Effector memory CD4-positive, alpha-beta T cell (primary cell): Measurements from ENCODE around the gene AURKAIP1.

ENCODE experiments used
- DNase-seq, 3 donors: peaks; one replicate each; pipeline ENCODE4 v3.0.0-alpha.2; 2020
- H3K27ac ChIP-seq: 2 replicates; pipeline ENCODE4 v1.7.0; 2013; ENCODE audit warnings: mild to moderate bottlenecking, low read length, moderate library complexity; ENCODE audit not compliant: insufficient read depth, poor library complexity, severe bottlenecking
- H3K27me3 ChIP-seq: replicated peaks from 2 replicates; pipeline ENCODE4 v1.7.0; 2013; ENCODE audit warnings: mild to moderate bottlenecking, low read length; ENCODE audit not compliant: insufficient read depth, control insufficient read depth, poor library complexity, severe bottlenecking
- H3K36me3 ChIP-seq: 2 replicates; pipeline ENCODE4 v1.7.0; 2013; ENCODE audit warnings: mild to moderate bottlenecking, low read length, moderate library complexity; ENCODE audit not compliant: control insufficient read depth, insufficient read depth
- H3K4me1 ChIP-seq: 2 replicates; pipeline ENCODE4 v1.7.0; 2013; ENCODE audit warnings: low read length, mild to moderate bottlenecking; ENCODE audit not compliant: control insufficient read depth, insufficient read depth, poor library complexity, severe bottlenecking
- H3K4me3 ChIP-seq: 2 replicates; pipeline ENCODE4 v1.7.0; 2013; ENCODE audit warnings: low read length, low read depth, mild to moderate bottlenecking; ENCODE audit not compliant: insufficient read depth, poor library complexity, severe bottlenecking
- H3K9me3 ChIP-seq: 2 replicates; pipeline ENCODE4 v1.7.0; 2013; ENCODE audit warnings: mild to moderate bottlenecking, low read length, moderate library complexity; ENCODE audit not compliant: control insufficient read depth

The AURKAIP1 gene

DNA sequence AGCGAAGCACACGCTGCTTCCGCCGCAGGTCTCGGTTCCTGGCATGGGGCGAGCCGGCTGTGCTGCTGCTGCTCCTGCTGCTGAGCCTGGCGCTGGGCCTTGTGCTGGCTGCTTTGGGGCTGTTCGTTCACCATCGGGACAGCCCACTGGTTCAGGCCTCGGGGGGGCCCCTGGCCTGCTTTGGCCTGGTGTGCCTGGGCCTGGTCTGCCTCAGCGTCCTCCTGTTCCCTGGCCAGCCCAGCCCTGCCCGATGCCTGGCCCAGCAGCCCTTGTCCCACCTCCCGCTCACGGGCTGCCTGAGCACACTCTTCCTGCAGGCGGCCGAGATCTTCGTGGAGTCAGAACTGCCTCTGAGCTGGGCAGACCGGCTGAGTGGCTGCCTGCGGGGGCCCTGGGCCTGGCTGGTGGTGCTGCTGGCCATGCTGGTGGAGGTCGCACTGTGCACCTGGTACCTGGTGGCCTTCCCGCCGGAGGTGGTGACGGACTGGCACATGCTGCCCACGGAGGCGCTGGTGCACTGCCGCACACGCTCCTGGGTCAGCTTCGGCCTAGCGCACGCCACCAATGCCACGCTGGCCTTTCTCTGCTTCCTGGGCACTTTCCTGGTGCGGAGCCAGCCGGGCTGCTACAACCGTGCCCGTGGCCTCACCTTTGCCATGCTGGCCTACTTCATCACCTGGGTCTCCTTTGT, 41.3 kb downstream of the AURKAIP1 start:
- Histone ChIP-seq H3K4me3 (no peak overlapping the region), H3K36me3 (peaks cover 3% of the 10 kb centered on the region), H3K27me3 (no peaks in the 10 kb centered on the region), H3K27ac (no peak overlapping the region), H3K9me3 (no peaks in the 10 kb centered on the region), H3K4me1 (peaks cover 3% of the 10 kb centered on the region)
- DNase-seq = no peak

GRCh38 chr1:1332774-1333480, 42.1 kb downstream of the AURKAIP1 start:
- no peak overlapping the region for H3K4me3 ChIP-seq
- peaks cover 10% of the 10 kb centered on the region for H3K36me3 ChIP-seq
- H3K27ac ChIP-seq = no peak overlapping the region
- no peaks in the 10 kb centered on the region for H3K27me3 ChIP-seq
- H3K9me3 ChIP-seq = no peaks in the 10 kb centered on the region
- H3K4me1 ChIP-seq = peaks cover 3% of the 10 kb centered on the region
- no peak for DNase-seq

DNA sequence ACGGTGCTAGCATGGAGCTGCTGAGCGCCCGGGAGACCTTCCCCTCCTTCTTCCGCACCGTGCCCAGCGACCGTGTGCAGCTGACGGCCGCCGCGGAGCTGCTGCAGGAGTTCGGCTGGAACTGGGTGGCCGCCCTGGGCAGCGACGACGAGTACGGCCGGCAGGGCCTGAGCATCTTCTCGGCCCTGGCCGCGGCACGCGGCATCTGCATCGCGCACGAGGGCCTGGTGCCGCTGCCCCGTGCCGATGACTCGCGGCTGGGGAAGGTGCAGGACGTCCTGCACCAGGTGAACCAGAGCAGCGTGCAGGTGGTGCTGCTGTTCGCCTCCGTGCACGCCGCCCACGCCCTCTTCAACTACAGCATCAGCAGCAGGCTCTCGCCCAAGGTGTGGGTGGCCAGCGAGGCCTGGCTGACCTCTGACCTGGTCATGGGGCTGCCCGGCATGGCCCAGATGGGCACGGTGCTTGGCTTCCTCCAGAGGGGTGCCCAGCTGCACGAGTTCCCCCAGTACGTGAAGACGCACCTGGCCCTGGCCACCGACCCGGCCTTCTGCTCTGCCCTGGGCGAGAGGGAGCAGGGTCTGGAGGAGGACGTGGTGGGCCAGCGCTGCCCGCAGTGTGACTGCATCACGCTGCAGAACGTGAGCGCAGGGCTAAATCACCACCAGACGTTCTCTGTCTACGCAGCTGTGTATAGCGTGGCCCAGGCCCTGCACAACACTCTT, 42.8 kb downstream of the AURKAIP1 start:
- H3K27me3 ChIP-seq = no peaks in the 10 kb centered on the region
- H3K4me3 ChIP-seq = no peak overlapping the region
- H3K4me1 ChIP-seq = peaks cover 3% of the 10 kb centered on the region
- H3K9me3 ChIP-seq = no peaks in the 10 kb centered on the region
- no peak overlapping the region for H3K27ac ChIP-seq
- H3K36me3 ChIP-seq = peaks cover 15% of the 10 kb centered on the region
- no peak for DNase-seq

GRCh38 chr1:1331068-1331965, 43.7 kb downstream of the AURKAIP1 start, which contains the start of gene TAS1R3:
Gene TAS1R3 (plus strand): TSS chr1:1331280. CDS start chr1:1331346, 66 bp downstream.
- no peak for DNase-seq
- Histone ChIP-seq H3K27me3 (no peaks in the 10 kb centered on the region), H3K4me3 (no peak within 1 kb of the TSS), H3K4me1 (peaks cover 5% of the 10 kb centered on the region), H3K27ac (no peak within 1 kb of the TSS), H3K36me3 (peaks cover 17% of the 10 kb centered on the region), H3K9me3 (no peaks in the 10 kb centered on the region)

DNA sequence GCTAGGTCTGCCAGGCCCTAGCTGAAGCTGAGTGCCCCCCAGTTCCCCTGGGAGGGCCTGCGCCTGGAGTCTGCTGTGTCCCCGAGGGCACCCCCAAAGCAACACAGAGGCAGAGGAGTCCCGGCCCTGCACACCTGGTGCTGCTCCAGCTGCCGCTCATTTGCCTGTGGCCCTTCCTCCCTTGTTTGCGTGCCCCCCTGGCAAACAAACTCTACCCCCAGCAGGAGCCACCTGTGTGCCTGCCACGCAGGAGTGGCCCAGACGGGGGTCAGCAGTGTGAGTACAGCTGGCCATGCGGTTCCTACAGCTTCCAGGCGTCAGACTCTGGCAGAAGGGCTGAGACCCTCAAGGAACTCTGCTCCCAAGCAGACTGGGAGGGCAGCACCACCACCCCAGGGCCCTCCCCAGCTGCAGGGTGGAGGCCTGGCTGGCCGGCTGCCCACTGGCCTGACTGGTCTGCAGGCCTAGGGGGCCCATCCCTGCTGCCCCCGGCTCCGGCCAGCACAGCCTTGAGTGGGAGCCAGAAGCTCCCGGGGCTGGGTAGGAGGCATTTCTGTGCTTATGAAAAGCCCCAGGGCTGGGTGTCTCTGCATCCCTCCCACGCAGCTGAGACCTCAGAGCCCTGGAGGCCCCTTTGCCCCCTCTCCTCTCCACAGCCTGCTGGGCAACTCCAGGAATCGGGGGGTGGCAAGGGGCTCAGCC, 44.5 kb downstream of the AURKAIP1 start:
- Histone ChIP-seq H3K9me3 (no peaks in the 10 kb centered on the region), H3K27ac (no peak overlapping the region), H3K27me3 (no peaks in the 10 kb centered on the region), H3K36me3 (peaks cover 17% of the 10 kb centered on the region), H3K4me1 (peaks cover 13% of the 10 kb centered on the region), H3K4me3 (no peak overlapping the region)
- DNase-seq = no peak

DNA sequence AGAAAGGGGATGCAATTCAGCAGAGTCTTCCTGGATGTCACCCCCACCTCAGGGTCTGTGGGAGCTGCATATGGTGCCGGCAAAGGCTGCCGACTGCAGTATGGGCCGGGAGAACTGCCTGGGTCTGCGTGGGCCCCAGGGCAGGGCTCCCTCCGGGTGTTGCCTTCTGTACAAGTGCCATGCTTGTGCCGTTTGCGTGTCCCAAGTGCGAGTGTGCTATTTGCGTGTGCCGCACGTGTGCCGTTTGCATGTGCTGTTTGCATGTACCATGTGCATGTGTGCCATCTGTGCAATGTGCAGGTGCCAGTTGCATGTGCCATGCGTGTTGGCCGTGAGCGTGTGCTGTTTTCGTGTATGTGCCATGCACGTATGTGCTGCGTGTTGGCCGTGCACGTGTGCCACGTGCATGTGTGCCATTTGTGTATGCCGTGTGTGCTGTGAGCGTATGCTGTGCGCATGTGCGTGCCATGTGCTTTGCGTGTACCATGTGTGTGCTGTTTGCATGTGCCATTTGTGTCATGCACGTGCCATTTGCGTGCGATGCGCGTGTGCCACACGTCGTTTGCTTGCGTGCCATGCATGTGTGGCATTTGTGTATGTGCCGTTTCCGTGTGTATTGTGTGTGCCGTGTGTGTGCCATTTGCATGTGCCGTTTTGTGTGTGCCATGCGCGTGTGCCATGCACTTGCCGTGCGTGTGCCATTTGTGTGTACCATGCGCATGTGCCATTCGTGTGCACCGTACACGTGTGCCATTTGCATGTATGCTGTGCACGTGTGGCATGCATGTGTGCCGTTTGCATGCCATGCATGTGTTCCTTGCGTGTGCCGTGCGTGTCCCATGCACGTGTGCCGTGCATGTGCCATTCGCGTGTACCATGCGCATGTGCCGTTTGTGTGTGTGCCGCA, 45.5 kb downstream of the AURKAIP1 start:
- H3K36me3 ChIP-seq = peaks cover 17% of the 10 kb centered on the region
- H3K27me3 ChIP-seq = no peaks in the 10 kb centered on the region
- no peaks in the 10 kb centered on the region for H3K9me3 ChIP-seq
- H3K4me1 ChIP-seq = peaks cover 20% of the 10 kb centered on the region
- H3K4me3 ChIP-seq = no peak overlapping the region
- no peak overlapping the region for H3K27ac ChIP-seq
- no peak for DNase-seq

- no peak overlapping the region for H3K27ac ChIP-seq
- no peaks in the 10 kb centered on the region for H3K27me3 ChIP-seq
- no peak overlapping the region for H3K4me3 ChIP-seq
- peaks cover 24% of the 10 kb centered on the region for H3K4me1 ChIP-seq
- H3K9me3 ChIP-seq = no peaks in the 10 kb centered on the region
- H3K36me3 ChIP-seq = peaks cover 17% of the 10 kb centered on the region
- DNase-seq = no peak
Measured at GRCh38 chr1:1328254-1328653, 46.8 kb downstream of the AURKAIP1 start.

- Histone ChIP-seq H3K27me3 (no peaks in the 10 kb centered on the region), H3K27ac (no peak overlapping the region), H3K4me1 (peaks cover 30% of the 10 kb centered on the region), H3K4me3 (no peak overlapping the region), H3K9me3 (no peaks in the 10 kb centered on the region), H3K36me3 (peaks cover 17% of the 10 kb centered on the region)
- DNase-seq = no peak
Measured at GRCh38 chr1:1327291-1327690, 47.7 kb downstream of the AURKAIP1 start.
